Eye (tissue), 1 donor: ENCODE results near the gene OR9A4.
A peak's percentile ranks its signal among the peaks of the same experiment; 100 is the strongest.

ENCODE experiments used
- DNase-seq: peaks from one replicate; pipeline ENCODE4 v3.0.0-alpha.2; 2015

The OR9A4 gene

GRCh38 chr7:141949021-141949420, 32.8 kb downstream of the OR9A4 start:
- no peak for DNase-seq

DNA sequence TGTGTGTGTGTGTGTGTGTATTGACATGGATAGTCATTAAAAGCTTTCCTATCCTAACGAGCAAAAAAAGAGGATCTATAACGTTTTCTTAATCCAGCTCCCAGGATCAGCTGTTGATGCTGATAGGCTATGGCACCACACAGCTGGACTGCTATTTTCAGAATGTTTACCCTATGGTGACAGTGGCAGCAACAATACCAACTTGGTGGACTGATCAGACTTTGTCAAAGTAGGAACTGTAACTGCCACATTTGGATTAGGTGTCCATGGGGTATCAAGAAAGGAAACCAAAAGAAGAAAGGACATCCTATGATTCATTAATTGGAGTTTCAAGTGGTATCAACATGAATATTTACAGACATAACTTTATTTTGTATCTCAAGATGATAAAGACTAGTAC, 33.3 kb downstream of the OR9A4 start:
- DNase-seq: peak; percentile 86

GRCh38 chr7:141949911-141950310, 33.7 kb downstream of the OR9A4 start:
- DNase-seq: peak; percentile 10

DNA sequence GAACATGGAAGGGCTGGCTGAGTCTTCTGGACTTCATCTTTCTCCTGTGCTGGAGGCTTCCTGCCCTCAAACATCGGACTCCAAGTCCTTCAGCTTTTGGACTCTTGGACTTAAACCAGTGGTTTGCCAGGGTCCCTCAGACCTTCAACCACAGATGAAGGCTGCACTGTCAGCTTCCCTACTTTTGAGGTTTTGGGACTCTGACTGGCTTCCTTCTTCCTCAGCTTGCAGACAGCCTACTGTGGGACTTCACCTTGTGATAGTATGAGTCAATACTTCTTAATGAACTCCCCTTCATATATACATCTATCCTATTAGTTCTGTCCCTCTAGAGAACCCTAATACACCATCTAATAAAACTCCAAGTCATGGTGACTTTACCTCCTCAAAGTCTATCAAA, 34.6 kb downstream of the OR9A4 start:
- DNase-seq: no peak

GRCh38 chr7:141952461-141952860, 36.3 kb downstream of the OR9A4 start:
- no peak for DNase-seq

DNA sequence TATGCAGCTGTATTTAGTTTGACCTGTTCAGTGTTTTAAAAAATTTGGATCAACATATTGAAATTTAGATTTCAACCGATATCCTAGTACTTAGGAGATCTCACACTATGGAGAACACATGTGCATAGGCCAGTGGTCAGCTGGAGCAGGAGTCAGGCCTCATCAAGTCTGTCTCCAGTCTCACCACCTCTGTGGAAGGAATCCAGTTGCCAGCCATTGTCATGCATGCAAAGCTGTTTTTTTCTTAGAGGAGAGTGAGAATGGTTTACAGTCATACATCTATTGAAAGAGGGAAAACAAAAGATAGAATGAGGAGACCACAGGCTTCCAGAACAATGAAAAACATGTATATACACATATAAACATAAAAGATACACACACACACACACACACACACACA, 38.1 kb downstream of the OR9A4 start:
- DNase-seq: no peak

DNA sequence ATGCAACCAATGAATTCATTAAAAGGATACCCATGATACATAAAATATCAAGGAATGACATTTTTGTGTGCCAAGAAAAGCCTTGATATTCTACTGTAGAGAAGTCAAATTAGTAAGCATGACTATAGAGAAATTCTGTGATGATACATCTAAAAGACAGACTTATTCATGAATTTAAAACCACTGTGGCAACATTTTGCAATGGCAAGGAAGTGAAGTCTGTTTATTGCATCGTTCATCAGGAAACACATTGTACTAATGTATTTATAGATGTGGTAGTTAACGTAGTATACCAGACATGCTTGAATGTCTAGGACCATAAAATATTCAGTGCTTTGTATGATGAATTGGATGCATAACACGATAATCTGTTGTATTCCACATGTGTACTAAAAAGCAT, 39.9 kb downstream of the OR9A4 start:
- DNase-seq: no peak

DNA sequence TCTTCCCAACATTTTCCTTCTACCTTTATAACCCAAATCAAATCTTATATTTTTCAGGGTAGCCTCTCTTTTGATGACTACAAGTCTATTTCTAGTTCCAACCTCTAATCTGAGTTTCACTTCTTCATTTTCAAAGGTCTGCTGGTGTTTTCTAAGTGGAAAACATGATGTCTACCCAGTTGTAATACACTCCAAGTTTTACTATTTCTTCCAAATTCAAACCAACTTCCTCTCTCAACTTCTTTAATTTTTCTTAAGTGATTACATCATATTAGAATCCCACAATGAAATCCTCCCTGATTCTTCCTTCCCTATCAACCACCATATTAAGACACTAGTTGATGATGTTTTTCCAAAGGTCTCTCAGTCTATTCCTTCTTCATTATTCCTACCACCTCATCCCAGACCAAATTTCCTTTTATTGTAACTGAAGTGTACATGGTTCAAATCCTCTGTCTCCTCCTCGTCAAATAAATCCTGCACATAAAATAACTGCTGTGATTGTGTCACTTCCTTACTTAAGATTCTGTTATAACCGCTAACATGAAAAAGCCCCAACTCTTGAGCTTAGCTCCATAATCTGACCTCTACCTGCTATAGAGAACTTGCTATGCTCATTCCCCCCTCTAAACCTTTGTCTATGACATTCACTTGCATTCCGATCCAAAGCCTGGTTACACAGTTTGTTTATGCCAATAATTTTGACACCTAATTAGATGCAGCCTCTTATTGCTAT, 44.7 kb downstream of the OR9A4 start:
- no peak for DNase-seq
